ENCODE data around the gene MAML2.

The MAML2 gene

DNA sequence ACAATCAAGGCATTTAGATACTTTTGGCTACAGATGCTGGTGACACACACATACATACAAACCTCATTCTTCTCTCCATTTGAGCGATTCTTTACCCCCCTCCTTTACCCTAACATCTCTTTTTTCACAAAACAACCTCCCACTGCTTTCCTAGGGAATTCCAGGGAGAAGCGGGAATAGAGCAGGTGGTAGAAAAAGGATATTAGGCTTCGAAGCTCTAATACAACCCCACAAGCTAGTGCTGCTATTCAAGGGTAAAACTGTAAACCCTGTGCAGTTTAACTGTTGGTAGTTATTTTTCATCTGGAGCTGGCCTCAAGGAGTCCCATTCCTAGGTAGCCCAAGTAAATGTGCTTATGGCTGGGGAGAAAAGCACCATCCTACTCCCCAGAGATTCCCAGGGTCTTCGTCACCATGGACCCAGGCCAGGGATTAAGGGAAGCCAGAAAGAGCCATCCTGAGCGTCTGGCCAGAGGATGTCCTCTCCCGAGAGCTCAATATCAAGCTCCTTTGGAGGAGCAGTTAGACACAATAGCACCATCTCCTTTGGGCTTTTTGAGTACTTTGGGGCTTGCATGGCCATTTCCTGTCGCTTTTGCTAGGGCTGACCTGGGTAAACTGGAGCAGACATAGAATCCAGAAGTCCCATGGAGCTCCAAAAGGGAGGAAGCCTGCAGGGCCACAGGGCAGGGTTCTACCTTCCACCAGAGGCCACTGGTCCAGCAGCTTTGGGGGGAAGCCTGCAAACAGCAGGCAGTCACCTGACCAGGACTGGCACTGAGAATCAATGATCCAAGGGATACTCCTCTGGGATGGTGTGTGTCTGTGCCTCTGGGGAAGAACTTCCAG lies 3.1 kb downstream of the MAML2 start:
- H3K4me3 ChIP-seq = peak overlapping the region; percentile 86
- DNase-seq (ENCODE audit: low spot score) = no peak
- no peak for TF ChIP-seq CTCF (IDR thresholded peaks at IDR 0.05)

GRCh38 chr11:96338910-96339705 lies 3.9 kb downstream of the MAML2 start:
- peak overlapping the region; percentile 86 for H3K4me3 ChIP-seq
- peak overlapping the region; percentile 85 to 95 for H3K27ac ChIP-seq
- peak; percentile 75 for DNase-seq (ENCODE audit: low spot score)
- no peak for TF ChIP-seq CTCF (IDR thresholded peaks at IDR 0.05)

More for the DNA sequence above, 3.1 kb downstream of the MAML2 start:
- H3K27ac ChIP-seq = peak overlapping the region; percentile 85 to 95

DNA sequence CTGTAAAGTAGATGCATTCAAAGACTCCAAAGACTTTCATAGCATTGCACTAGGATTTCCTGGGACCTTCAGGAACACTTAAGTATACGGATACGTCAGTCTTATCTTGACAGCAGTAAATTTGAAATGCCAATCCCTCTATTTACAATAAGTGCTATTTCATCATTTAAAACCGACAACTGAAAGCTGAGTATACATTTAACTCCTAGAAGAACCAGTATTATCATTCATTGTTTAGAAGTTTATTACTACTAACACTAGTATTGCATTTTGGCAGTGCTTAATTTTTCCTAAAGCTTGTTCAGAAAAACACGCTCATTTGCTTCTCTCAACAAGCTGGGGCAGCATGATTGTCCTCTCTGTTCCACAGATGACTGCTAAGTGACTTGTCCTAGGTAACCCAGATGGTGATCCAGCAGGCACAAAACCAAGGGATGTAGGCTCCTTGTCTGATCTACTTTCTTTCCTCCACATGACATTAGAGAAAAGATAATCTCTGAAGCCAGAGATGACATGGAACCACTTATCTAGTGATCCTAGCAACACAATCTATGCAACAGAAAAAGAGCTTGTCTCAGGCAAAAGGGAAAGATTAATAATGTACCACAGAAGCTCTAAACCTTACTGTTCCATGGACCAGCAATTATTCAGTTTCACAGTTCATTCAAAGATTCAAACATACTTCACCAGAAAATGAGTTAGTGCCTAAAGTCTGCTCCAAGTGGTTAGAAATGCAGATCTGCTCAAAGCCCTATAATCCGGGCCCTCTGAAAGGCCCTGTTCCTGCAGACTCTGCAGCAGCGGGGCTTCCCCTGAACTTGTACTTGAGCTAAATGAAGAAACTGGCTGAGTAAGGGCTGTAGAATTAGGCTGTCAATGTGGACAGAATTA lies 5.2 kb downstream of the MAML2 start:
- Histone ChIP-seq H3K4me3 (peak overlapping the region; percentile 86), H3K27ac (peak overlapping the region; percentile 85 to 95)
- TF ChIP-seq CTCF (IDR thresholded peaks at IDR 0.05) = no peak
- DNase-seq (ENCODE audit: low spot score) = no peak

GRCh38 chr11:96335388-96335787 lies 7.6 kb downstream of the MAML2 start:
- no peak for DNase-seq (ENCODE audit: low spot score)
- no peak for TF ChIP-seq CTCF (IDR thresholded peaks at IDR 0.05)
- Histone ChIP-seq H3K27ac (no peak overlapping the region), H3K4me3 (peak overlapping the region; percentile 5)

- no peak for DNase-seq (ENCODE audit: low spot score)
- Histone ChIP-seq H3K4me3 (no peak overlapping the region), H3K27ac (no peak overlapping the region)
- TF ChIP-seq CTCF (IDR thresholded peaks at IDR 0.05) = no peak
Measured at GRCh38 chr11:96334219-96334618, 8.8 kb downstream of the MAML2 start.

- Histone ChIP-seq H3K4me3 (no peak overlapping the region), H3K27ac (no peak overlapping the region)
- TF ChIP-seq CTCF (IDR thresholded peaks at IDR 0.05) = no peak
- no peak for DNase-seq (ENCODE audit: low spot score)
Measured at GRCh38 chr11:96333191-96333719, 9.7 kb downstream of the MAML2 start.

Data from coronary artery (tissue), 2 donors.